Measurements from ENCODE around the gene ACTA2.

Gene ACTA2

GRCh38 chr10:88899886-88900285 lies 52.7 kb downstream of the ACTA2 start:
- no peak overlapping the region for H3K4me3 ChIP-seq
- no peak for TF ChIP-seq Cebpa-rat (IDR thresholded peaks at IDR 0.05)
- no peak overlapping the region for H3K9ac ChIP-seq
- no peaks in the 10 kb centered on the region for H3K27me3 ChIP-seq
- H4K20me1 ChIP-seq, result no peaks in the 10 kb centered on the region
- H3K4me2 ChIP-seq, result no peak overlapping the region
- peaks cover 5% of the 10 kb centered on the region; the same call in 1 of the 2 replicates for H3K4me1 ChIP-seq
- no peak overlapping the region for H3K27ac ChIP-seq
- H3K36me3 ChIP-seq, result peaks cover 20% of the 10 kb centered on the region
- H3K9me3 ChIP-seq, result no peaks in the 10 kb centered on the region

- Histone ChIP-seq H3K27ac (no peak overlapping the region), H3K9me3 (no peaks in the 10 kb centered on the region), H3K36me3 (peaks cover 13% of the 10 kb centered on the region), H3K4me1 (peaks cover 5% of the 10 kb centered on the region; the same call in 1 of the 2 replicates), H4K20me1 (no peaks in the 10 kb centered on the region), H3K4me2 (no peak overlapping the region), H3K9ac (no peak overlapping the region), H3K4me3 (no peak overlapping the region), H3K27me3 (no peaks in the 10 kb centered on the region)
- no peak for TF ChIP-seq Cebpa-rat (IDR thresholded peaks at IDR 0.05)
Measured at GRCh38 chr10:88898727-88899126, 53.8 kb downstream of the ACTA2 start.

GRCh38 chr10:88896994-88897853 lies 55.3 kb downstream of the ACTA2 start:
- Histone ChIP-seq H3K27me3 (no peaks in the 10 kb centered on the region), H3K9me3 (no peaks in the 10 kb centered on the region), H3K4me1 (peaks cover 5% of the 10 kb centered on the region; the same call in 1 of the 2 replicates), H3K9ac (no peak overlapping the region), H3K27ac (no peak overlapping the region), H3K4me3 (no peak overlapping the region), H3K36me3 (peaks cover 3% of the 10 kb centered on the region), H4K20me1 (no peaks in the 10 kb centered on the region), H3K4me2 (no peak overlapping the region)
- TF ChIP-seq Cebpa-rat (IDR thresholded peaks at IDR 0.05), result no peak

- Histone ChIP-seq H4K20me1 (no peaks in the 10 kb centered on the region), H3K9ac (no peak overlapping the region), H3K36me3 (no peaks in the 10 kb centered on the region), H3K27ac (no peak overlapping the region), H3K9me3 (no peaks in the 10 kb centered on the region), H3K27me3 (no peaks in the 10 kb centered on the region), H3K4me3 (no peak overlapping the region), H3K4me2 (no peak overlapping the region), H3K4me1 (peaks cover 5% of the 10 kb centered on the region; the same call in 1 of the 2 replicates)
- no peak for TF ChIP-seq Cebpa-rat (IDR thresholded peaks at IDR 0.05)
Measured at GRCh38 chr10:88896372-88896993, 56.1 kb downstream of the ACTA2 start.

GRCh38 chr10:88895250-88895649 lies 57.3 kb downstream of the ACTA2 start:
- no peaks in the 10 kb centered on the region for H3K27me3 ChIP-seq
- no peak overlapping the region for H3K9ac ChIP-seq
- no peaks in the 10 kb centered on the region for H3K4me1 ChIP-seq
- TF ChIP-seq Cebpa-rat (IDR thresholded peaks at IDR 0.05), result no peak
- H3K9me3 ChIP-seq, result no peaks in the 10 kb centered on the region
- no peaks in the 10 kb centered on the region for H3K36me3 ChIP-seq
- no peaks in the 10 kb centered on the region for H4K20me1 ChIP-seq
- H3K27ac ChIP-seq, result no peak overlapping the region
- no peak overlapping the region for H3K4me2 ChIP-seq
- H3K4me3 ChIP-seq, result no peak overlapping the region

GRCh38 chr10:88893611-88894010 lies 59.0 kb downstream of the ACTA2 start:
- no peaks in the 10 kb centered on the region for H3K36me3 ChIP-seq
- no peak for TF ChIP-seq Cebpa-rat (IDR thresholded peaks at IDR 0.05)
- H3K27ac ChIP-seq, result no peak overlapping the region
- H3K27me3 ChIP-seq, result no peaks in the 10 kb centered on the region
- no peak overlapping the region for H3K4me3 ChIP-seq
- H3K4me1 ChIP-seq, result no peaks in the 10 kb centered on the region
- no peaks in the 10 kb centered on the region for H4K20me1 ChIP-seq
- no peak overlapping the region for H3K9ac ChIP-seq
- no peaks in the 10 kb centered on the region for H3K9me3 ChIP-seq
- no peak overlapping the region for H3K4me2 ChIP-seq

GRCh38 chr10:88892222-88892967 lies 60.2 kb downstream of the ACTA2 start:
- Histone ChIP-seq H3K27me3 (no peaks in the 10 kb centered on the region), H3K4me1 (peaks cover 5% of the 10 kb centered on the region; the same call in 1 of the 2 replicates), H4K20me1 (no peaks in the 10 kb centered on the region), H3K9me3 (no peaks in the 10 kb centered on the region), H3K4me2 (no peak overlapping the region), H3K4me3 (no peak overlapping the region), H3K36me3 (no peaks in the 10 kb centered on the region), H3K9ac (no peak overlapping the region), H3K27ac (no peak overlapping the region)
- TF ChIP-seq Cebpa-rat (IDR thresholded peaks at IDR 0.05), result no peak

GRCh38 chr10:88890681-88891381 lies 61.7 kb downstream of the ACTA2 start:
- Histone ChIP-seq H3K9ac (no peak overlapping the region), H3K36me3 (no peaks in the 10 kb centered on the region), H3K9me3 (no peaks in the 10 kb centered on the region), H3K27me3 (no peaks in the 10 kb centered on the region), H3K4me1 (peaks cover 7% of the 10 kb centered on the region; the same call in 1 of the 2 replicates), H3K27ac (no peak overlapping the region), H3K4me2 (no peak overlapping the region), H3K4me3 (no peak overlapping the region), H4K20me1 (no peaks in the 10 kb centered on the region)
- TF ChIP-seq Cebpa-rat (IDR thresholded peaks at IDR 0.05), result no peak

GRCh38 chr10:88889559-88890337 lies 62.8 kb downstream of the ACTA2 start:
- Histone ChIP-seq H3K36me3 (no peaks in the 10 kb centered on the region), H3K4me3 (no peak overlapping the region), H3K27ac (no peak overlapping the region), H3K9me3 (no peaks in the 10 kb centered on the region), H3K4me1 (peaks cover 7% of the 10 kb centered on the region; the same call in 1 of the 2 replicates), H4K20me1 (no peaks in the 10 kb centered on the region), H3K9ac (no peak overlapping the region), H3K27me3 (no peaks in the 10 kb centered on the region), H3K4me2 (no peak overlapping the region)
- no peak for TF ChIP-seq Cebpa-rat (IDR thresholded peaks at IDR 0.05)
